GM12878 (cell line): Measurements from ENCODE around the gene PPIA. TPM values are rescaled to one million over a fixed set of nuclear protein-coding genes. Genes with fewer than 3 reads are reported as not detected.
A peak's percentile ranks its signal among the peaks of the same experiment; 100 is the strongest.

ENCODE experiments used
- ATF2 ChIP-seq: IDR thresholded peaks from 2 replicates; pipeline ENCODE4 v1.6.1; 2012; ENCODE audit warnings: low read length, inconsistent platforms
- ATF7 ChIP-seq: fragments of 450-650 bp; IDR thresholded peaks from 2 replicates; pipeline ENCODE4 v1.6.1; 2016; ENCODE audit warnings: low read depth, mild to moderate bottlenecking
- BACH1 ChIP-seq: fragments of 450-650 bp; IDR thresholded peaks from 2 replicates; pipeline ENCODE4 v1.6.1; 2017; ENCODE audit warnings: mild to moderate bottlenecking, borderline replicate concordance
- BCL11A ChIP-seq: IDR thresholded peaks from 2 replicates; pipeline ENCODE4 v1.6.1; 2011; ENCODE audit warnings: low read depth, low read length
- BHLHE40 ChIP-seq, 2 experiments: fragments of 450-650 bp in 1 of 2; IDR thresholded peaks; 2 replicates each; pipeline ENCODE4 v1.6.1; 2011 to 2017; ENCODE audit warnings: low read depth in 2 of 2, borderline replicate concordance in 1 of 2, improper control_type of control experiment in 1 of 2, low read length in 1 of 2, mild to moderate bottlenecking in 1 of 2
- CEBPZ ChIP-seq: fragments of 150-350 bp; IDR thresholded peaks from 2 replicates; pipeline ENCODE4 v1.6.1; 2016; ENCODE audit warnings: low read depth, low read length
- CREB1 ChIP-seq: IDR thresholded peaks from 2 replicates; pipeline ENCODE4 v1.6.1; 2012; ENCODE audit warnings: low read depth, mild to moderate bottlenecking, inconsistent platforms
- IKZF2 ChIP-seq, 2 experiments: fragments of 450-650 bp; IDR thresholded peaks; 2 replicates each; pipeline ENCODE4 v1.6.1; 2017; ENCODE audit warnings: mild to moderate bottlenecking in 2 of 2, moderate library complexity in 2 of 2
- IRF4 ChIP-seq: IDR thresholded peaks from 2 replicates; pipeline ENCODE4 v1.6.1; 2011; ENCODE audit warnings: low read depth, low read length
- KDM1A ChIP-seq: fragments of 200-600 bp; sonication (generic); IDR thresholded peaks from 2 replicates; pipeline ENCODE4 v1.6.1; 2016; ENCODE audit warnings: borderline replicate concordance
- MLLT1 ChIP-seq: fragments of 450-650 bp; IDR thresholded peaks from 2 replicates; pipeline ENCODE4 v1.6.1; 2016; ENCODE audit warnings: mild to moderate bottlenecking
- NFXL1 ChIP-seq: fragments of 450-650 bp; IDR thresholded peaks from 2 replicates; pipeline ENCODE4 v1.6.1; 2017; ENCODE audit warnings: antibody characterized with exemption, mild to moderate bottlenecking, borderline replicate concordance
- SIN3A ChIP-seq: IDR thresholded peaks from 2 replicates; pipeline ENCODE4 v1.6.1; 2012; ENCODE audit warnings: low read depth, low read length, improper control_type of control experiment
- SMC3 ChIP-seq: IDR thresholded peaks from 2 replicates; pipeline ENCODE4 v1.6.1; 2011; ENCODE audit warnings: low read length, improper control_type of control experiment, borderline replicate concordance
- SP1 ChIP-seq: IDR thresholded peaks from one replicate; pipeline ENCODE4 v1.6.1; 2011; ENCODE audit warnings: low read depth, low read length
- SPI1 ChIP-seq: IDR thresholded peaks from 2 replicates; pipeline ENCODE4 v1.6.1; 2011; ENCODE audit warnings: low read depth, mild to moderate bottlenecking, low read length, moderate library complexity, borderline replicate concordance; ENCODE audit not compliant: insufficient read depth
- SRF ChIP-seq, 2 experiments: IDR thresholded peaks; 2 replicates each; pipeline ENCODE4 v1.6.1; 2011; ENCODE audit warnings: low read depth in 2 of 2, low read length in 2 of 2, mild to moderate bottlenecking in 1 of 2, moderate library complexity in 1 of 2
- TAF1 ChIP-seq: IDR thresholded peaks from 2 replicates; pipeline ENCODE4 v1.6.1; 2011; ENCODE audit warnings: mild to moderate bottlenecking, low read depth, low read length, borderline replicate concordance
- USF1 ChIP-seq: IDR thresholded peaks from 2 replicates; pipeline ENCODE4 v1.6.1; 2011; ENCODE audit warnings: borderline replicate concordance, low read depth, mild to moderate bottlenecking, moderate library complexity, mixed read lengths, low read length; ENCODE audit not compliant: insufficient read depth; ENCODE audit errors: extremely low read length
- ZBED1 ChIP-seq: IDR thresholded peaks from 2 replicates; pipeline ENCODE4 v1.6.1; 2016; ENCODE audit warnings: borderline replicate concordance
- ZBTB33 ChIP-seq: fragments of 450-650 bp; IDR thresholded peaks from 2 replicates; pipeline ENCODE4 v1.6.1; 2017; ENCODE audit warnings: mild to moderate bottlenecking
- ZNF24 ChIP-seq: fragments of 450-650 bp; IDR thresholded peaks from 2 replicates; pipeline ENCODE4 v1.6.1; 2017; ENCODE audit warnings: antibody characterized with exemption, mild to moderate bottlenecking
- polyA plus RNA-seq, 11 experiments: library from polyadenylated mRNA; depleted of rRNA in 4 of 11; unstranded in 6 of 11; stranded (reverse) in 5 of 11; fragments of >200 nt; fragmentation: Nextera tagmentation in 4 of 11; fragmentation: Illumina TruSeq in 1 of 11; extraction: Ambion mirVana in 4 of 11; extraction: Trizol in 1 of 11; gene quantifications; 1 replicate in 1 of 11; 2 replicates in 10 of 11; pipeline versions ENCODE4 v1.2.1 to v1.2.3, GENCODE V29; 2011 to 2016; ENCODE audit warnings: inconsistent platforms in 2 of 11, missing spikeins in 2 of 11, low read depth in 1 of 11
- total RNA-seq, 4 experiments: library from RNA; depleted of rRNA in 3 of 4; stranded (reverse); fragments of >200 nt in 3 of 4; fragmentation: Illumina TruSeq in 1 of 4; extraction: Trizol in 1 of 4; gene quantifications; 2 replicates each; pipeline versions ENCODE4 v1.2.1 to v1.2.3, GENCODE V29; 2013 to 2021

PPIA gene
- total and polyA plus RNA-seq, 10 of the 15 experiments (the other 5 are each of a cell fraction or from before 2014, with no cell fraction given): 2,712 to 7,982 (median 5,027) TPM

GRCh38 chr7:44796034-44796503, 412 bp upstream of the PPIA start (continued):
- TF ChIP-seq ATF2: no peak
- TF ChIP-seq SPI1: no peak
- TF ChIP-seq IRF4: no peak
- TF ChIP-seq NFXL1: no peak
- TF ChIP-seq KDM1A: no peak
- TF ChIP-seq IKZF2 (IDR thresholded peaks at IDR 0.05): peak in 1 of 2 experiments; percentile 10; a peak in 1 of 4 replicates
- TF ChIP-seq MLLT1: no peak
- TF ChIP-seq TAF1: 0 out of 2 replicates have a peak, but pooled peaks have one; percentile 13
- TF ChIP-seq ZBTB33: no peak
- TF ChIP-seq SRF (IDR thresholded peaks at IDR 0.05; ENCODE audit: low read depth in 2 of 2, low read length in 2 of 2): no peak
- no peak for TF ChIP-seq SP1
- TF ChIP-seq BHLHE40 (IDR thresholded peaks at IDR 0.05; ENCODE audit: borderline replicate concordance in 1 of 2, low read depth in 2 of 2, low read length in 1 of 2): no peak
- no peak for TF ChIP-seq SMC3
- TF ChIP-seq BCL11A: no peak
- TF ChIP-seq ZNF24: no peak
- TF ChIP-seq ATF7: no peak
- TF ChIP-seq CREB1: no peak
- TF ChIP-seq BACH1: peak; percentile 33
- TF ChIP-seq CEBPZ: no peak
- TF ChIP-seq ZBED1: no peak
- no peak for TF ChIP-seq USF1
- no peak; the same call in 1 of the 2 replicates for TF ChIP-seq SIN3A
